Prostate gland (tissue), 2 donors: ENCODE results near the gene UNC119.

Experiments used
- CTCF ChIP-seq, 4 experiments: fragments of 200-600 bp in 2 of 4; fragments of 450-650 bp in 2 of 4; sonication (generic) in 2 of 4; IDR thresholded peaks; 1 replicate in 3 of 4; 2 replicates in 1 of 4; pipeline ENCODE4 v1.5.1; 2016 to 2019; ENCODE audit warnings: antibody characterized with exemption in 4 of 4, mild to moderate bottlenecking in 2 of 4, moderate library complexity in 2 of 4
- POLR2A ChIP-seq: fragments of 450-650 bp; IDR thresholded peaks from one replicate; pipeline ENCODE4 v1.6.1; 2016; ENCODE audit warnings: antibody characterized with exemption, mild to moderate bottlenecking

- TF ChIP-seq CTCF (IDR thresholded peaks at IDR 0.05): no peak
- no peak for TF ChIP-seq POLR2A
These were observed 50.8 kb downstream of the UNC119 start for GRCh38 chr17:28501421-28502284.
